ENCODE data around the gene DDHD1. TPM values are rescaled to one million over a fixed set of nuclear protein-coding genes. Genes with fewer than 3 reads are reported as not detected.
"Not testable (repeated sequence)": the region's sequence is repeated elsewhere in the genome, so short reads cannot be mapped to it uniquely, and the experiment has no call there.

Gene DDHD1
- polyA plus RNA-seq, 1 experiment, result 16.7 TPM

DNA sequence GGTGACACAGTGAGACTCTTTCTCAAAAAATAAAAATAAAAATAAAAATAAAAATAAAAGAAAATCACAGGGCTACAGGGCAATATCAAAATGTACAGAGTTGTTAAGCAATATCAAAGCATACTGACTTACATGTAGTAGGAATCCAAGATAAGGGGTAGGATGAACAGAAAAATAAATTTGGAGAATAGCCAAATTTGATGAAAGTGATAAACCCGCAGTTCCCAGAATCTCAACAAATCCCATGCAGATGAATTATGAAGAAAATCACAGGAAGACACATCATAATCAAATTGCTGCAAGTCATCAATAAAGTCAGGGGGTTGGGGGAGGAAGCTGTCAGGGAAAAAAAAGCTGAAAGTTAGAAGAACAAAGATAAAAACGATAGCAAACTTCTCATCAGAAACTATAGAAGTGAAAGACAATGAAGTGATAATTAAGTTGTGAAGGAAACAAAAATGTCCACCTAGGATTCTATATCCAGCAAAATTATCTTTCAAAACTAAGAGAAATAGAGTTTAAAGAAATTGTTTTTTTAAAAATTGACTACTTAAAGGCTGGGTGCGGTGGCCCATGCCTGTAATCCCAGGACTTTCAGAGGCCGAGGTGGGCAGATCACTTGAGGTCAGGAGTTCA, 15.4 kb downstream of the DDHD1 start:
- Histone ChIP-seq H3K4me3 (ENCODE audit: low read depth, low read length) (no peak overlapping the region), H3K27me3 (ENCODE audit: control insufficient read depth, insufficient read depth, low read length) (no peaks in the 10 kb centered on the region), H3K27ac (ENCODE audit: low read depth, low read length) (no peak overlapping the region), H3K9me3 (ENCODE audit: control insufficient read depth, insufficient read depth, low read length) (peaks cover 9% of the 10 kb centered on the region)
- DNase-seq (ENCODE audit: low read depth, low spot score), result no peak
- ChIA-PET POLR2A (no interaction called here), CTCF (no interaction called here)
- TF ChIP-seq, protein P1, sequence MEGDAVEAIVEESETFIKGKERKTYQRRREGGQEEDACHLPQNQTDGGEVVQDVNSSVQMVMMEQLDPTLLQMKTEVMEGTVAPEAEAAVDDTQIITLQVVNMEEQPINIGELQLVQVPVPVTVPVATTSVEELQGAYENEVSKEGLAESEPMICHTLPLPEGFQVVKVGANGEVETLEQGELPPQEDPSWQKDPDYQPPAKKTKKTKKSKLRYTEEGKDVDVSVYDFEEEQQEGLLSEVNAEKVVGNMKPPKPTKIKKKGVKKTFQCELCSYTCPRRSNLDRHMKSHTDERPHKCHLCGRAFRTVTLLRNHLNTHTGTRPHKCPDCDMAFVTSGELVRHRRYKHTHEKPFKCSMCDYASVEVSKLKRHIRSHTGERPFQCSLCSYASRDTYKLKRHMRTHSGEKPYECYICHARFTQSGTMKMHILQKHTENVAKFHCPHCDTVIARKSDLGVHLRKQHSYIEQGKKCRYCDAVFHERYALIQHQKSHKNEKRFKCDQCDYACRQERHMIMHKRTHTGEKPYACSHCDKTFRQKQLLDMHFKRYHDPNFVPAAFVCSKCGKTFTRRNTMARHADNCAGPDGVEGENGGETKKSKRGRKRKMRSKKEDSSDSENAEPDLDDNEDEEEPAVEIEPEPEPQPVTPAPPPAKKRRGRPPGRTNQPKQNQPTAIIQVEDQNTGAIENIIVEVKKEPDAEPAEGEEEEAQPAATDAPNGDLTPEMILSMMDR (IDR thresholded peaks at IDR 0.05; ENCODE audit: low read depth, low read length), result no peak

DNA sequence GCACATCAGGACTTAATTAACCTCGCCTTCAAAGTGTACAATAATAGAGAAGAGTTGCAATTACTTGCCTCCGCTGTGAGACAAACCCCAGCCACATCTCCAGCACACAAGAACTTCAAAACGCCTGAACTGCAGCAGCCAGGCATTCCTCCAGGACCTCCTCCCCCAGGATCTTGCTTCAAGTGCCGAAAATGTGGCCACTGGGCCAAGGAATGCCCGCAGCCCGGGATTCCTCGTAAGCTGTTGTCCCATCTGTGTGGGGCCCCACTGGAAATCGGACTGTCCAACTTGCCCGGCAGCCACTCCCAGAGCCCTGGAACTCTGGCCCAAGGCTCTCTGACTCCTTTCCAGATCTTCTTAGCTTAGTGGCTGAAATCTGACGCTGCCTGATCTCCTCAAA, 22.6 kb downstream of the DDHD1 start:
- H3K27ac ChIP-seq (ENCODE audit: low read depth, low read length); DNase-seq (ENCODE audit: low read depth, low spot score); H3K9me3 ChIP-seq (ENCODE audit: control insufficient read depth, insufficient read depth, low read length); POLR2A ChIA-PET; H3K4me3 ChIP-seq (ENCODE audit: low read depth, low read length); CTCF ChIA-PET; H3K27me3 ChIP-seq (ENCODE audit: control insufficient read depth, insufficient read depth, low read length): not testable (repeated sequence)

DNA sequence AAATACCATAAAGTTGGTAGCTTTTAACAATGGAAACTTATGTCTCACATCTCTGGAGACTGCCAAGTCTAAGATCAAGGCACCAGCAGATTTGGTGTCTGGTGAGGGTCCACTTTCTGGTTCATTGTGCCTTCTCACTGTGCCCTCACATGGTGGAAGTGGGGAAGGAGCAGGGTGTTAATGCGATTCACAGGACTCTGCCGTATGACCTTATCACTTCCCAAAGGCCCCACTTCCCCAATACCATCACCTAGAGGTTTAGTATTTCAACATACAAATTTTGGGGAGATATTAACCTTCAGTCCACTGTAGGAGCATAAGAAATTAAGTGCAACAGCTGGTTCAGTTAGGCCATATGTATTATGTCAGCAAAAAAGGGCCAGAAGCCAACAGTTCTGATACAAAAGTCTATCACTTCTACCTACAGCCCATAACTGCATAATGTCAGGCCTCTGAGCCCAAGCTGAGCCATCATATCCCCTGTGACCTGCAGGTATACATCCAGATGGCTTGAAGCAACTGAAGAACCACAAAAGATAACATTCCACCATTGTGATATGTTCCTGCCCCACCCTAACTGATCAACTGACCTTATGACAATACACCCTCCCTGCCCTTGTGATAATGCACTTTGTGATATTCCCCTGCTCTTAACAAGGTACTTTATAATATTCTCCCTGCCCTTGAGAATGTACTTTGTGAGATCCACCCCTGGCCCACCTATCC, 24.7 kb downstream of the DDHD1 start:
- Histone ChIP-seq H3K27me3 (ENCODE audit: control insufficient read depth, insufficient read depth, low read length) (no peaks in the 10 kb centered on the region), H3K27ac (ENCODE audit: low read depth, low read length) (no peak overlapping the region), H3K4me3 (ENCODE audit: low read depth, low read length) (no peak overlapping the region), H3K9me3 (ENCODE audit: control insufficient read depth, insufficient read depth, low read length) (no peaks in the 10 kb centered on the region)
- ChIA-PET CTCF (no interaction called here), POLR2A (no interaction called here)
- DNase-seq (ENCODE audit: low read depth, low spot score), result no peak
- TF ChIP-seq, protein P1 (IDR thresholded peaks at IDR 0.05; ENCODE audit: low read depth, low read length), result no peak

DNA sequence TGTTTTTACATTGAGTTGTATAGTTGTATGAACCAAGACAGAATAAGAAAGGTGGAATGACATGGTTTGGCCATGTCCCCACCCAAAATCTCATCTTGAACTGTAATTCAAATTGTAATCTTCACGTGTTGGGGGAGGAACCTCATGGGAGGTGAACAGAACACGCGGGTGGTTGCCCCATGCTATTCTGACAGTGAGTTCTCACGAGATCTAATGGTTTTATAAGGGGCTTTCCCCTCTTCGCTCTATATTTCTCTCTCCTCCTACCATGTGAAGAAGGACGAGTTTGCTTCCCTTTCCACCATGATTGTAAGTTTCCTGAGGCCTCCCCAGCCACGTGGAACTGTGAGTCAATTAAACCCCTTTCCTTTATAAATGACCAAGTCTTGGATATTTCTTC, 25.3 kb downstream of the DDHD1 start:
- POLR2A ChIA-PET, result no interaction called here
- H3K4me3 ChIP-seq (ENCODE audit: low read depth, low read length), result no peak overlapping the region

DNA sequence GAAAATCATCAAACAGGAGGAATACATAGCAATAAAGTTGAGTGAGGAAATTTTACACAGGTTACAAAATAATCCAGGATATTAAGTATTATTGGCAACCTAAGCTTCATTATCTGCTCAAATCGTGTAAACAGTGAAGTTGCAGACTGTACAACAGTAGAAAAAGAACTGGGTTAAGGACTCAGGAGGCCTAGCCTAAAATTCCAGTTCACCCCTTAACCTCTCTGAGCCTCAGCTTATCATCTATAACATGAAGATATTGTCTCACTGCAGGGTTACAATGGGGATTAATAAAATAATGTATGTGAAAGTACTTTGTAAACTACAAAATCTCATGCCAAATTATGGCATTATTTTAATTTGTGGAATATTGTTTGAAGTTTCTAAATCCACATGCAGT, 26.0 kb downstream of the DDHD1 start:
- Histone ChIP-seq H3K27me3 (ENCODE audit: control insufficient read depth, insufficient read depth, low read length) (no peaks in the 10 kb centered on the region), H3K27ac (ENCODE audit: low read depth, low read length) (no peak overlapping the region), H3K9me3 (ENCODE audit: control insufficient read depth, insufficient read depth, low read length) (no peaks in the 10 kb centered on the region), H3K4me3 (ENCODE audit: low read depth, low read length) (no peak overlapping the region; the same call in 1 of the 2 replicates)
- TF ChIP-seq, protein P1 (IDR thresholded peaks at IDR 0.05; ENCODE audit: low read depth, low read length), result no peak
- DNase-seq (ENCODE audit: low read depth, low spot score), result no peak
- ChIA-PET POLR2A (no interaction called here), CTCF (no interaction called here)

More for the DNA sequence above, 25.3 kb downstream of the DDHD1 start:
- TF ChIP-seq, protein P1 (IDR thresholded peaks at IDR 0.05; ENCODE audit: low read depth, low read length), result no peak
- H3K27ac ChIP-seq (ENCODE audit: low read depth, low read length), result no peak overlapping the region
- no peaks in the 10 kb centered on the region for H3K27me3 ChIP-seq (ENCODE audit: control insufficient read depth, insufficient read depth, low read length)
- no peak for DNase-seq (ENCODE audit: low read depth, low spot score)
- H3K9me3 ChIP-seq (ENCODE audit: control insufficient read depth, insufficient read depth, low read length), result no peaks in the 10 kb centered on the region
- CTCF ChIA-PET, result no interaction called here

Data from AG04450 (cell line).